HFF-Myc (cell line): ENCODE results near the gene MEIOSIN.
"Not testable (repeated sequence)": the region's sequence is repeated elsewhere in the genome, so short reads cannot be mapped to it uniquely, and the experiment has no call there.

Source experiments
- DNase-seq: peaks from one replicate; pipeline ENCODE4 v3.0.0-alpha.2; 2011; ENCODE audit warnings: low read depth; ENCODE audit errors: extremely low read depth
- H3K4me3 ChIP-seq: replicated peaks from 2 replicates; pipeline ENCODE4 v1.5.1; 2011; ENCODE audit warnings: low read depth, mild to moderate bottlenecking, control low read depth, low read length
- CTCF ChIP-seq: IDR thresholded peaks from 2 replicates; pipeline ENCODE4 v1.5.1; 2012; ENCODE audit warnings: mild to moderate bottlenecking, low read depth, low read length, control low read depth; ENCODE audit errors: missing control alignments

Gene MEIOSIN

GRCh38 chr19:45793876-45794275 lies 60.6 kb downstream of the MEIOSIN start:
- DNase-seq = no peak
- no peak for TF ChIP-seq CTCF
- no peak overlapping the region for H3K4me3 ChIP-seq

GRCh38 chr19:45794627-45795026 lies 61.4 kb downstream of the MEIOSIN start:
- no peak overlapping the region for H3K4me3 ChIP-seq
- no peak for DNase-seq
- no peak for TF ChIP-seq CTCF

GRCh38 chr19:45798995-45799517 lies 65.8 kb downstream of the MEIOSIN start:
- no peak for DNase-seq
- TF ChIP-seq CTCF = peak; percentile 78
- H3K4me3 ChIP-seq = no peak overlapping the region

GRCh38 chr19:45799541-45799940 lies 66.3 kb downstream of the MEIOSIN start:
- not testable (repeated sequence) for H3K4me3 ChIP-seq, DNase-seq

GRCh38 chr19:45800070-45800553 lies 66.9 kb downstream of the MEIOSIN start:
- DNase-seq = no peak
- TF ChIP-seq CTCF = no peak
- H3K4me3 ChIP-seq = no peak overlapping the region

GRCh38 chr19:45801603-45802175 lies 68.5 kb downstream of the MEIOSIN start:
- no peak overlapping the region for H3K4me3 ChIP-seq
- DNase-seq = no peak
- no peak for TF ChIP-seq CTCF

- no peak overlapping the region for H3K4me3 ChIP-seq
- TF ChIP-seq CTCF = no peak
- DNase-seq = no peak
These were observed 71.1 kb downstream of the MEIOSIN start for GRCh38 chr19:45804140-45804958.
